Fibroblast of villous mesenchyme (primary cell): ENCODE measurements around the gene XRCC2. TPM values are rescaled to one million over a fixed set of nuclear protein-coding genes. Genes with fewer than 3 reads are reported as not detected.
"Not testable (repeated sequence)": the region's sequence is repeated elsewhere in the genome, so short reads cannot be mapped to it uniquely, and the experiment has no call there.

Source experiments
- DNase-seq: peaks from one replicate; pipeline ENCODE4 v3.0.0-alpha.2; 2010; ENCODE audit warnings: low read depth
- H3K4me3 ChIP-seq: 2 replicates; pipeline ENCODE4 v1.5.1; 2011; ENCODE audit warnings: low read depth, mild to moderate bottlenecking, low read length
- CTCF ChIP-seq: IDR thresholded peaks from 2 replicates; pipeline ENCODE4 v1.5.1; 2012; ENCODE audit warnings: low read depth, mild to moderate bottlenecking, low read length; ENCODE audit not compliant: insufficient read depth
- total RNA-seq: library from RNA; depleted of rRNA; stranded (reverse); fragments of >200 nt; gene quantifications from 2 replicates; pipeline ENCODE4 v1.2.3, GENCODE V29; 2012

The XRCC2 gene
- total RNA-seq, 1 donor, result 3.5 TPM

- TF ChIP-seq CTCF, result no peak
- H3K4me3 ChIP-seq, result no peak overlapping the region
- DNase-seq, result peak; percentile 33
Observed at GRCh38 chr7:152663148-152663740, 12.7 kb downstream of the XRCC2 start.

GRCh38 chr7:152661479-152661878 lies 14.5 kb downstream of the XRCC2 start:
- no peak overlapping the region for H3K4me3 ChIP-seq
- DNase-seq, result no peak
- no peak for TF ChIP-seq CTCF

- H3K4me3 ChIP-seq, result no peak overlapping the region
- TF ChIP-seq CTCF, result no peak
- DNase-seq, result peak; percentile 67
Observed at GRCh38 chr7:152660021-152660420, 15.9 kb downstream of the XRCC2 start.

GRCh38 chr7:152654971-152655370 lies 21.0 kb downstream of the XRCC2 start:
- TF ChIP-seq CTCF, result no peak

GRCh38 chr7:152649220-152649619 lies 26.7 kb downstream of the XRCC2 start:
- TF ChIP-seq CTCF, result no peak
- no peak overlapping the region for H3K4me3 ChIP-seq
- DNase-seq, result no peak

More at GRCh38 chr7:152654971-152655370, 21.0 kb downstream of the XRCC2 start:
- DNase-seq, result no peak
- no peak overlapping the region for H3K4me3 ChIP-seq

- DNase-seq, result no peak
- no peak for TF ChIP-seq CTCF
- no peak overlapping the region for H3K4me3 ChIP-seq
Observed at GRCh38 chr7:152647009-152647408, 28.9 kb downstream of the XRCC2 start.

DNA sequence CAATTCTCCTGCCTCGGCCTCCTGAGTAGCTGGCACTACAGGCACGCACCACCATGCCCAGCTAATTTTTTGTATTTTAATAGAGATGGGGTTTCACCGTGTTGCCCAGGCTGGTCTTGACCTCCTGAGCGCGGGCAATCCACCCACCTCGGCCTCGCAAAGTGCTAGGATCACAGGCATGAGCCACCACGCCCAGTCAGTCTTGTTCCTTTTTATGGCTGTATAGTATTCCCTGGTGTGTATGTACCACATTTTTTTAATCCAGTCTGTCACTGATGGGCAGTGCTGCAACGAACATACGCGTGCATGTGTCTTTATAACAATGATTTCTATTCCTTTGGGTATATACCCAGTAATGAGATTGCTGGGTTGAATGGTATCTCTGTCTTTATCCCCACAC lies 29.4 kb downstream of the XRCC2 start:
- not testable (repeated sequence) for H3K4me3 ChIP-seq, DNase-seq
